Sigmoid colon (tissue), 7 donors: ENCODE data around the gene KLK5. TPM values are rescaled to one million over a fixed set of nuclear protein-coding genes. Genes with fewer than 3 reads are reported as not detected.

ENCODE experiments used
- DNase-seq: peaks from one replicate; pipeline ENCODE4 v3.0.0-alpha.2; 2019
- H3K27ac ChIP-seq, 4 donors: fragments of 200-600 bp; sonication (generic); one replicate each; pipeline ENCODE4 v1.5.1; 2016 to 2019; ENCODE audit warnings: mild to moderate bottlenecking in 1 of 4
- H3K27me3 ChIP-seq, 3 donors: fragments of 200-600 bp; sonication (generic); one replicate each; pipeline ENCODE4 v1.5.1; 2019; ENCODE audit warnings: mild to moderate bottlenecking in 1 of 3
- H3K36me3 ChIP-seq, 4 donors: fragments of 200-600 bp; sonication (generic); one replicate each; pipeline ENCODE4 v1.5.1; 2016 to 2019
- H3K4me1 ChIP-seq, 4 donors: fragments of 200-600 bp; sonication (generic); one replicate each; pipeline ENCODE4 v1.5.1; 2017 to 2019
- H3K4me3 ChIP-seq, 4 donors: fragments of 200-600 bp; sonication (generic); one replicate each; pipeline ENCODE4 v1.5.1; 2017 to 2019; ENCODE audit warnings: mild to moderate bottlenecking in 2 of 4, moderate library complexity in 1 of 4
- H3K9me3 ChIP-seq, 4 donors: fragments of 200-600 bp in 3 of 4; sonication (generic) in 3 of 4; one replicate each; pipeline versions ENCODE4 v1.5.1 to v1.6.1; 2013 to 2019
- EP300 ChIP-seq, 4 donors: sonication (generic); formaldehyde crosslinking; IDR thresholded peaks; one replicate each; pipeline ENCODE4 v1.6.1; 2017; ENCODE audit warnings: antibody characterized with exemption in 4 of 4
- POLR2A ChIP-seq, 2 donors: fragments of 450-650 bp; IDR thresholded peaks; one replicate each; pipeline ENCODE4 v1.6.1; 2016; ENCODE audit warnings: antibody characterized with exemption in 2 of 2, mild to moderate bottlenecking in 2 of 2, moderate library complexity in 2 of 2
- POLR2AphosphoS5 ChIP-seq, 4 donors: sonication (generic); formaldehyde crosslinking; IDR thresholded peaks; one replicate each; pipeline ENCODE4 v1.6.1; 2017; ENCODE audit warnings: antibody characterized with exemption in 4 of 4
- WGBS, 2 donors: extraction: QIAGEN DNeasy Blood & Tissue Kit; methylation state at CpG; one replicate each; pipeline ENCODE4 v1.1.7; 2013; 5-methylcytosine and 5-hydroxymethylcytosine counted together
- intact Hi-C: fragments of 100-400 bp; cut with DNase I; formaldehyde crosslinking; loops from one replicate; pipeline ENCODE4 v1.15.1; 2023
- polyA plus RNA-seq, 3 donors: library from polyadenylated mRNA; stranded (reverse); fragments of 200-250 nt; gene quantifications; one replicate each; pipeline ENCODE4 v1.2.3, GENCODE V29; 2013
- total RNA-seq, 4 donors: library from RNA; depleted of rRNA; stranded (reverse); fragments of >200 nt; gene quantifications; one replicate each; pipeline ENCODE4 v1.1.0, GENCODE V29; 2016
- TF ChIP-seq, protein P1 (sequence below), 4 experiments: fragments of 450-650 bp in 3 of 4; fragments of 200-600 bp in 1 of 4; IDR thresholded peaks; one replicate each; pipeline ENCODE4 v1.5.1; 2016 to 2019; ENCODE audit warnings: antibody characterized with exemption in 4 of 4, mild to moderate bottlenecking in 3 of 4, moderate library complexity in 2 of 4
- donor health status: healthy with polysubstance abuse.
- donor health status: Bipolar disorder and iron deficiency.
- donor health status: healthy.

The KLK5 gene
- total and polyA plus RNA-seq, 7 donors = not detected

DNA sequence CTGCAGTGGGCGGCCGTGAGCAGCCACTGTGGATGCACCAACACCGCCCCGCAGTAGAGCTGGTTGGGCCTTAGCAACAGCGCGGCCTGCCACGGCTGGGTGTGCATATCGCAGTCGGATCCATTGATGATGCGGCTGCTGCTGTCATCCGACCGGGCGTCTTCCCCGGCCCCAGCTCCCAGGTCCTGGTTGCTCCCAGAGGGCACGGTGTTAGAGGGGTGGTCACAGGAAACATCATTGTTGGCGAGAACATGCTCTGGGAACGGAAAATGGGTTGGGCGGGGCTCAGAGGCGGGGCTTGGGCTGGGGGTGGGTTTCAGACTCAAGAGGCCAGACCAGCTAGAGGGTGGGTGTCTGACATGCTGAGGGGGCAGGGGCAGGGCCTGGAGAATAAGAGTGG is 3.0 kb downstream of the KLK5 start:
- DNase-seq = no peak
- H3K27ac ChIP-seq = no peak overlapping the region
- TF ChIP-seq POLR2AphosphoS5 (IDR thresholded peaks at IDR 0.05) (no peak), EP300 (IDR thresholded peaks at IDR 0.05) (no peak)
- TF ChIP-seq, protein P1, sequence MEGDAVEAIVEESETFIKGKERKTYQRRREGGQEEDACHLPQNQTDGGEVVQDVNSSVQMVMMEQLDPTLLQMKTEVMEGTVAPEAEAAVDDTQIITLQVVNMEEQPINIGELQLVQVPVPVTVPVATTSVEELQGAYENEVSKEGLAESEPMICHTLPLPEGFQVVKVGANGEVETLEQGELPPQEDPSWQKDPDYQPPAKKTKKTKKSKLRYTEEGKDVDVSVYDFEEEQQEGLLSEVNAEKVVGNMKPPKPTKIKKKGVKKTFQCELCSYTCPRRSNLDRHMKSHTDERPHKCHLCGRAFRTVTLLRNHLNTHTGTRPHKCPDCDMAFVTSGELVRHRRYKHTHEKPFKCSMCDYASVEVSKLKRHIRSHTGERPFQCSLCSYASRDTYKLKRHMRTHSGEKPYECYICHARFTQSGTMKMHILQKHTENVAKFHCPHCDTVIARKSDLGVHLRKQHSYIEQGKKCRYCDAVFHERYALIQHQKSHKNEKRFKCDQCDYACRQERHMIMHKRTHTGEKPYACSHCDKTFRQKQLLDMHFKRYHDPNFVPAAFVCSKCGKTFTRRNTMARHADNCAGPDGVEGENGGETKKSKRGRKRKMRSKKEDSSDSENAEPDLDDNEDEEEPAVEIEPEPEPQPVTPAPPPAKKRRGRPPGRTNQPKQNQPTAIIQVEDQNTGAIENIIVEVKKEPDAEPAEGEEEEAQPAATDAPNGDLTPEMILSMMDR (IDR thresholded peaks at IDR 0.05) = no peak
- H3K9me3 ChIP-seq = no peaks in the 10 kb centered on the region
- intact Hi-C loops = no loop called here
- no peaks in the 10 kb centered on the region for H3K36me3 ChIP-seq
- WGBS, 2 donors = 66 to 69% methylated on average over 19 of the region's 19 CpGs
- H3K4me1 ChIP-seq = no peaks in the 10 kb centered on the region
- H3K27me3 ChIP-seq = peaks cover 0 to 23% (median 8%) of the 10 kb centered on the region in 3 donors
- no peak overlapping the region for H3K4me3 ChIP-seq

DNA sequence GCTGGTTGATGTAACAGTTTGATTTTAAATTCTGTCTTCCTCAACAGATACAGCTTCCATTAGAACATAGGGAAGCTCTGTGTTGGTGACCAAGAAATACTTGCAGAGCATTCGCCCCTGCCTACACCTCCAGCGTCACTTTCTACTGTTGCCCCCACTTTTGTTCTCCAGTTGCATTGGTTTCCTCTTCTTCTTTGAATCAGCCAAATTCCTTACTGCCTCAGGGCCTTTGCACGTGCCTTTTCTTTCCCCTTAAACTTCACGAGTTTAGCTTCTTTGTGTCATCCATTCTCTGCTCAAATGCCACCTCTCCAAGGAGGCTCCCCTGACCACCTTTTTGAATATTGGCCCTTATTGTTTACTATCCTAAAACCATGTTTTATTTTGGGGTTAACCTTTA is 5.7 kb downstream of the KLK5 start:
- Histone ChIP-seq H3K4me3 (no peak overlapping the region), H3K27me3 (peaks cover 0 to 20% (median 8%) of the 10 kb centered on the region in 3 donors)

DNA sequence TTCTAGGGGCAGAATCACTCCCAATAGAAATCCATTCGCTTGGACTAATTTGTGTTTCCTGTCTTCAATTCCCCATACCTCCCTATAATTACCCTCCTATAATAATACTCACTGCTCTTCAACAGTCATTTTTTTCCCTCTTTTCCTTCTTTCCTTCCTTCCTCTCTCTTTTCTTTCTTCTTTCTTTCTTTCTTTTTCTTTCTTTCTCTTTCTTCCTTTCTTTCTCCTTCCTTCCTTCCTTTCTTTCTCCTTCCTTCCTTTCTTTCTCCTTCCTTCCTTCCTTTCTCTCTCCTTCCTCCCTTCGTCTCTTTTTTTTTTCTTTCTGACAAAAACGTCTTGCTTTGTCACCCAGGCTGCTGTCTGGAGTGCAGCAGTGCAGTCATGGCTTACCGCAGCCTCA is 8.0 kb downstream of the KLK5 start:
- H3K9me3 ChIP-seq = no peaks in the 10 kb centered on the region
- H3K4me3 ChIP-seq = no peak overlapping the region
- 65 to 66% methylated on average over 4 of the region's 4 CpGs for WGBS, 2 donors
- intact Hi-C loops = no loop called here
- no peak overlapping the region for H3K27ac ChIP-seq
- H3K36me3 ChIP-seq = no peaks in the 10 kb centered on the region
- DNase-seq = no peak
- H3K27me3 ChIP-seq = peaks cover 0 to 5% (median under 1%) of the 10 kb centered on the region in 3 donors
- H3K4me1 ChIP-seq = no peaks in the 10 kb centered on the region
- no peak for TF ChIP-seq EP300 (IDR thresholded peaks at IDR 0.05)
- TF ChIP-seq POLR2AphosphoS5 (IDR thresholded peaks at IDR 0.05) = no peak
- TF ChIP-seq, protein P1 (IDR thresholded peaks at IDR 0.05) = no peak
- no peak for TF ChIP-seq POLR2A (IDR thresholded peaks at IDR 0.05)

More for the DNA sequence above, 5.7 kb downstream of the KLK5 start:
- Histone ChIP-seq H3K4me1 (no peaks in the 10 kb centered on the region), H3K27ac (no peak overlapping the region), H3K36me3 (no peaks in the 10 kb centered on the region), H3K9me3 (no peaks in the 10 kb centered on the region)
- intact Hi-C loops = no loop called here
- DNase-seq = no peak
- whole genome bisulfite sequencing, 2 donors = 83 to 90% methylated on average over 4 of the region's 4 CpGs
- TF ChIP-seq POLR2A (IDR thresholded peaks at IDR 0.05) (no peak), POLR2AphosphoS5 (IDR thresholded peaks at IDR 0.05) (no peak), EP300 (IDR thresholded peaks at IDR 0.05) (no peak)
- TF ChIP-seq, protein P1 (IDR thresholded peaks at IDR 0.05) = no peak

DNA sequence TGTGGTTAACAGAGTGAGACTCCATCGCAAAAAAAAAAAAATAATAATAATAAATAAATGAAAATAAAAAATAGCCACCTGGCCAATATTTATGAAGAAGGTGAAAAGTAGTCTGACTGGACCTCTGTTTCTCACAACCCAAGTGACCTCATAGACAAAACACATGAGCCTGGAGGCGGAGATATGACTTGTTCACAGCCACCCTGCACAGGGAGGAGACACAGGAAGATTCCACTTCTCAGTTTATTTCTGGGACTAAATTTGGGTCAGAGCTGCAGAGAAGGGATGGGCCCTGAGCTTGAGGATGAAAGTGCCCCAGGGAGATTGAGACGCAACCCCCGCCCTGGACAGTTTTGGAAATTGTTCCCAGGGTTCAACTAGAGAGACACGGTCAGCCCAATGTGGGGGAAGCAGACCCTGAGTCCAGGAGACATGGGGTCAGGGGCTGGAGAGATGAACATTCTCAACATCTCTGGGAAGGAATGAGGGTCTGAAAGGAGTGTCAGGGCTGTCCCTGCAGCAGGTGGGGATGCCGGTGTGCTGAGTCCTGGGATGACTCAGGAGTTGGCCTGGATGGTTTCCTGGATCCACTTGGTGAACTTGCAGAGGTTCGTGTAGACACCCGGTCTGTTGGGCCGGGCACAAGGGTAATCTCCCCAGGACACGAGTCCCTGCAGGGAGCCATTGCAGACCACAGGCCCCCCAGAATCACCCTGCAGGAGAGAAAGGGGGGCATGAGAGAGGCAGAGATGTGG is 9.6 kb downstream of the KLK5 start:
- H3K4me1 ChIP-seq = no peaks in the 10 kb centered on the region
- TF ChIP-seq POLR2A (IDR thresholded peaks at IDR 0.05) = no peak
- TF ChIP-seq POLR2AphosphoS5 (IDR thresholded peaks at IDR 0.05) = no peak
- no peak for TF ChIP-seq EP300 (IDR thresholded peaks at IDR 0.05)
- TF ChIP-seq, protein P1 (IDR thresholded peaks at IDR 0.05) = no peak
- peaks cover 0 to 11% (median 0%) of the 10 kb centered on the region in 3 donors for H3K27me3 ChIP-seq
- no peak overlapping the region for H3K4me3 ChIP-seq
- H3K9me3 ChIP-seq = peaks cover 0 to 8% (median 0%) of the 10 kb centered on the region in 4 donors
- no peak overlapping the region for H3K27ac ChIP-seq
- H3K36me3 ChIP-seq = no peaks in the 10 kb centered on the region
- 82 to 84% methylated on average over 10 of the region's 10 CpGs for WGBS, 2 donors
- intact Hi-C loops = no loop called here
- DNase-seq = no peak
